ENCODE measurements around the gene ATP2B1.

DNA sequence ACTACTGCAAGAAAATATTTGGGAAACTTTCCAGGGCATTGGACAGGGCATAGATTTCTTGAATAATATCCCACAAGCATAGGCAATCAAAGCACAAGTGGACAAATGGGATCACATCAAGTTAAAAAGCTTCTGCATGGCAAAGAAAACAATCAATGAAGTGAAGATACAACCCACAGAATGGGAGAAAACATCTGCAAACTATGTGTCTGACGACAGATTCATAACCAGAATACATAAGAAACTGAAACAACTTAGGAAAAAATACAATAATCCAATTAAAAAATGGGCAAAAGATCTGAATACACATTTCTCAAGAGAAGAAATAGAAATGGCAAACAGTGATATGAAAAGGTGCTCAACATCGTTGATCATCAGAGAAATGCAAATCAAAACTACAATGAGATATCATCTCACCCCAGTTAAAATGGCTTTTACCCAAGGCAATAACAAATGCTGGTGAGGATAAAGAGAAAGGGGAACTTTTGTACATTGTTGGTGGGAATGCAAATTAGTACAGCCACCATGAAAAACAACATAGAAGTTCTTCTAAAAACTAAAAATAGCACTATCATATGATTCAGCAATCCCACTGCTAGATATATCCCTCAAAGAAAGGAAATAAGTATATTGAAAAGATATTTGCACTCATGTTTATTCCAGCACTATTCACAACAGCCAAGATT is 33.8 kb upstream of the ATP2B1 start:
- TF ChIP-seq, protein P1, sequence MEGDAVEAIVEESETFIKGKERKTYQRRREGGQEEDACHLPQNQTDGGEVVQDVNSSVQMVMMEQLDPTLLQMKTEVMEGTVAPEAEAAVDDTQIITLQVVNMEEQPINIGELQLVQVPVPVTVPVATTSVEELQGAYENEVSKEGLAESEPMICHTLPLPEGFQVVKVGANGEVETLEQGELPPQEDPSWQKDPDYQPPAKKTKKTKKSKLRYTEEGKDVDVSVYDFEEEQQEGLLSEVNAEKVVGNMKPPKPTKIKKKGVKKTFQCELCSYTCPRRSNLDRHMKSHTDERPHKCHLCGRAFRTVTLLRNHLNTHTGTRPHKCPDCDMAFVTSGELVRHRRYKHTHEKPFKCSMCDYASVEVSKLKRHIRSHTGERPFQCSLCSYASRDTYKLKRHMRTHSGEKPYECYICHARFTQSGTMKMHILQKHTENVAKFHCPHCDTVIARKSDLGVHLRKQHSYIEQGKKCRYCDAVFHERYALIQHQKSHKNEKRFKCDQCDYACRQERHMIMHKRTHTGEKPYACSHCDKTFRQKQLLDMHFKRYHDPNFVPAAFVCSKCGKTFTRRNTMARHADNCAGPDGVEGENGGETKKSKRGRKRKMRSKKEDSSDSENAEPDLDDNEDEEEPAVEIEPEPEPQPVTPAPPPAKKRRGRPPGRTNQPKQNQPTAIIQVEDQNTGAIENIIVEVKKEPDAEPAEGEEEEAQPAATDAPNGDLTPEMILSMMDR (conservative IDR thresholded peaks at IDR 0.05) = no peak
- TF ChIP-seq ZFX (IDR thresholded peaks at IDR 0.05) = no peak
